GM21619 (cell line): ENCODE data around the gene GLUD1.
"Not testable (repeated sequence)": the region's sequence is repeated elsewhere in the genome, so short reads cannot be mapped to it uniquely, and the experiment has no call there.

Experiments
- ATAC-seq: cut with Tn5 transposase; IDR thresholded peaks from one replicate; pipeline ENCODE4 v1.9.1; 2021; ENCODE audit not compliant: unreplicated experiment

Gene GLUD1

DNA sequence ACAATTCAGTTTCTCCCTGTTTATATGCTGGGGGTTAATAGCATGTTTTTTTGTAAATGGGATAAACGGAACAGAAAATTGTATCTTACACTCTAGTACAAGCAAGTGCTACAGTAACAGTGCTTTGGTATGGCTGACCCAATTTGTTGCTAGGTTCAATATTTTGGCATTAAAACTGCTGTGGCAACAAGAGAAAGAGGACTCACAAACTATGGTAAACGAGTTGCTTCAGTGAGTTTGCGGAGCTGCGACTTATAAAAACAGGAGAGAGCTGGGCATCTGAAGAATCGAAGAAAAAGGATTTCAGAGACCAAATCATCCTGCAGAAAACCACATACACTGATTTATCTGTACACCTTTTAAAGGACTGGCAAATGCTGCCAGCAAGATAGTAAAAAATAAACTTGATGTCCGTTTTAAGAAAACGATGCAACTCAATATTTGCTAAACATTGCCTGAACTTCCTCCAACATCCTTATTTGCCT is 2.2 kb downstream of the GLUD1 start:
- ATAC-seq = no peak

DNA sequence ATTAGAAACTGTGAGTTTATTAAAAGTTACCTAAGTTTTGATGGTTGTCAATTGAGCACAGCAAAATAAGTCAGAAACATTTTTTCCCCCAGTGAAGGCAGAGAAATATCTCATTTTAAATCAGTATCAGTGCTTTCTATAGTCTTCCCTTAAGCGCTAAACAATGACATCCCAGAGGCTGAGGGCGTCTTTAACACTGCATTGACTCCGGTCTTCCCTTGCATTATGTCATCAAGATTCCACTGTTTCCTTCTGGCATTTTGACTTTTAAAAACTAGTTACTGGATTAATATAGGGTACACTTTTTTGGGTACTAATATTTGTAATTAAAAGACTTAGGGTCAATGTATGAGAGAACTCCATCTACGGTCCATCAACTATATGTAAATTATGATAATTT is 3.9 kb downstream of the GLUD1 start:
- ATAC-seq = no peak

DNA sequence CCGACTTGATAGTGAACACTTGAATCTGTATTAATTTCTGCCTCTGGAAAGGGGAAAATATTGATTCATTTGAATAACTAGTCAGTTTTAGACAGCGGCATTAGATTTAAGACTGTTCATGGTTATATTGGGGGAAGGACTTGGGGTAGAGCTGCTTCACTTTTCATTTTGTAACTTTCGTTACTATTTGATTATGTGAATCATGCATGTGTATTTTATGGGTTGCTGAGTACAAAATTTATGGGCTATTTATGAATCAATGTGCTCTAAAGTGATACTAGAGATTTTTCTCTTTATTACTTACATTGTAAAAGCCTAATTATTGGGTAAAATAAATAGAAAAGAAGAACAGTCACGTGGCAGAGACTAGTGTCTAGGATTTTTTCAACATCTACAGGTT is 4.9 kb downstream of the GLUD1 start:
- ATAC-seq = no peak

DNA sequence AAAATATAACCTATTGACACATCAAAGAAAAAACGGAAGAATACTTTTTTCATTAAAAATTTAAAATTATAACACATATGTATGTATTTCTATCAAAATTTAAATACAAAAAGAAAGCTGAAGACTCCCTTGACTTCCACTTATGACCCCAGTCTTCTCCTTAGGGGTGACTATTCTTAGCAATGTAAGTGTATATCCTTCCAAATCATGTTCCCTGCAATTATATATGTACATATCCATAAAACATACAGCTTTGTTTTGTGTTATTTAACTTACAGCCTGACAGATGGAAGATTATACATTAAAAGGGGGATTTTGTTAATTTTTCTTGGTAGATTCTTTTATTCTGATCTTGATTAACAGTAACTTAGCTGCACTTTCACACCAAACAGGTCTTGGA is 9.1 kb downstream of the GLUD1 start:
- ATAC-seq = no peak

DNA sequence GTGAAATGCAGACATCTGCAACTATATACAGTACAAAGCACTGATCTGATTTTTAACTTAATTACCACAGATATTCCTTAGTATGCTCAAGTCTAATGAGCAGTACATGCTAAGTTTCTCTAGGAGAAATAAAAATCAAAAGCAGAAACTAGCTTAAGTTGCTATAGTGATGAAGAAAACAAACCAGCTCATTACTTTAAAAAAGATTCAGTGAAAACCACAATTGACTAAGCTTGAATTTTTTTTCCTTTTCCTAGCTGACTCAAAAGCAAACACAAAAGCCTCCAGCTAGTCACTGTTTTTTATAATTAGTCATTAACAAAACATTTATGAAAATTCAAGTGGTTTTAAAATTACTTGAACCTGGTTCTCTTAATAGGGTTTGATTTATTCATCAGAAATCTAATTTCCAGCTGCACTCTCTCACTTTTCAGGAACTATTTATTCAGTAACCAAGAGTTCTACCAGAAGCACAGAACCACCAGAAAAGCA is 10.3 kb downstream of the GLUD1 start:
- peak; percentile 70 for ATAC-seq

GRCh38 chr10:87083576-87084290 is 10.9 kb downstream of the GLUD1 start:
- ATAC-seq = peak; percentile 30

- ATAC-seq = not testable (repeated sequence)
Observed at GRCh38 chr10:87082219-87082618, 12.4 kb downstream of the GLUD1 start.

DNA sequence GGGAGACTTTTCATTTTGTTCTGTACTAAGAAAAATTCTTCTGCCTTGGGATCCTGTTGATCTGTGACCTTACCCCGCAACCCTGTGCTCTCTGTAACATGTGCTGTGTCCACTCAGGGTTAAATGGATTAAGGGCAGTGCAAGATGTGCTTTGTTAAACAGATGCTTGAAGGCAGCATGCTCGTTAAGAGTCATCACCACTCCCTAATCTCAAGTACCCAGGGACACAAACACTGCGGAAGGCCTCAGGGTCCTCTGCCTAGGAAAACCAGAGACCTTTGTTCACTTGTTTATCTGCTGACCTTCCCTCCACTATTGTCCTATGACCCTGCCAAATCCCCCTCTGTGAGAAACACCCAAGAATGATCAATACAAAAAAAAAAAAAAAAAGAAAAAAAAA is 13.1 kb downstream of the GLUD1 start:
- not testable (repeated sequence) for ATAC-seq

DNA sequence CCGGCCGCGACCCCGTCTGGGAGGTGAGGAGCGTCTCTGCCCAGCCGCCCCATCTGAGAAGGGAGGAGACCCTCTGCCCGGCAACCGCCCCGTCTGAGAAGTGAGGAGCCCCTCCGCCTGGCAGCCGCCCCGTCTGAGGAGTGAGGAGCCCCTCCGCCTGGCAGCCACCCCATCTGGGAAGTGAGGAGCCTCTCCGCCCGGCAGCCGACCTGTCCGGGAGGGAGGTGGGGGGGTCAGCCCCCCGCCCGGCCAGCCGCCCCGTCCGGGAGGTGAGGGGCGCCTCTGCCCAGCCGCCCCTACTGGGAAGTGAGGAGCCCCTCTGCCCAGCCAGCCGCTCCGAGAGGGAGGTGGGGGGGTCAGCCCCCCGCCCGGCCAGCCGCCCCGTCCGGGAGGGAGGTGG is 14.0 kb downstream of the GLUD1 start:
- ATAC-seq = not testable (repeated sequence)

GRCh38 chr10:87079106-87079836 is 15.4 kb downstream of the GLUD1 start:
- no peak for ATAC-seq

GRCh38 chr10:87076421-87076820 is 18.2 kb downstream of the GLUD1 start:
- not testable (repeated sequence) for ATAC-seq

- ATAC-seq = no peak
Observed at GRCh38 chr10:87072449-87072848, 22.2 kb downstream of the GLUD1 start.

DNA sequence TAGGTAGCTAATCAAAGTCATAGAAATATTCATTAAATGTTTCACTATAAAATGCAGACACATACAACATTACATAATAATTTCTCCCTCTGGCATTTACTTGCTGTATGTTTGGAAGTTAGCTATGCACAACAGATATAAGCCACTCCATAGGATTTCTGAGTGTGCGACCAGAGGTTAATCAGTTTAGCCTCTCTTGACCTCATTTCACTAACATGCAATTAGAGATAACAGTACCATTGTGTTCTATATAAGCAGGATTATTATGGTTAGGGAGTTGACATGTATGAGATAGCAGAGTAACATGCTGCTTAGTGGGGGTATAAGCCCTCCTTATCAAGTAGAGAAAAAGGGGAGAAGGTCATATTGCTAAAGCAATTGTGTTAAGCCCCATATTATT is 26.4 kb downstream of the GLUD1 start:
- no peak for ATAC-seq

GRCh38 chr10:87066865-87067264 is 27.8 kb downstream of the GLUD1 start:
- ATAC-seq = no peak

- no peak for ATAC-seq
Observed at GRCh38 chr10:87066178-87066577, 28.5 kb downstream of the GLUD1 start.

DNA sequence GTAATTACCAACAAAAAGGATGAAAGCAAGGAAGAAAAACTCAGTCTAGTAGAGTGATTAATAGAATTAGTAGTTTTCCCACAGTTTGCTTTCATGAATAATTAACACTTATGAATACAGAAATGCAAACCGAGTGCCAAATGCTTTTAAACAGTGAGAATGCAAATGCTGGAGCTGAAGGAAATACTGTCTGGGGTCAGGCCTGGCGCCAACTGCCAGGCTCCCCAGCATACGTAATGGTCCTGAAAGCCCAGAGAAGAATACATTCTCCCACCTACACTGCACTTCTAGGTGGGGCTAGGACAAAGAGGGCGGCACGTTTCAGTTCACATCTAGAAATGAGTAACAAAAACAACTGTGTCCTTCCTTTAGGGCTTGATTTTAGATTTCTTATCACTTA is 30.0 kb downstream of the GLUD1 start:
- no peak for ATAC-seq

DNA sequence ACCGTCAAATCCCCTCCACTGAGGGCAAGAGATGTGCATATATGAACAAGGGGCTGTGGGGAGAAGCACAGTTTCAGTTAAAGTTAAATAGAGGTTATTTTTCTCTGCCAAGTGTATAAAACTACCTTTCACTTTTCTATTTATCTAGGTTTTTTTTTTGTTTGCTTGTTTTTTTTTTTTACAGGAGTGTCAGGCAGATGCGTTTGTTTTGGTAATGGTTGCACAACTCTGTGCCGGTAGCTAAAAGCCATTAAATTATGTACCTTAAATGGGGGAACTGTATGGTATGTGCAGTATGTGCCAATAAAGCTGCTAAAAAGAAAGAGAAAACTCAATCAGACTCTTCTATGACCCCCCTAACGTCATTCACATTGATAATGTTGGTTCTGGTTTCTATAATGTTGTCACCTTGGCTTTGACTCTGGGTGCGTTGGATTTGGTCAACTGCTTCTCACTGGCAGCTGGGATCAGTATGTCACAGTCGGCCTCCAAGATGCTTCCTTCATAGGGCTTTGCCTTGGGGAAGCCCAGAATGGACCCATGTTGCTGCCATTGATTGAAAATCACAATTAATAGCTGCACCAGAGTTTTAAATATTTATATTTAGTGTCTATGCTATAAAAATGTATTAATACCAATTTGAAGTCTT is 34.2 kb downstream of the GLUD1 start:
- no peak for ATAC-seq

- ATAC-seq = no peak
Observed at GRCh38 chr10:87059401-87059800, 35.2 kb downstream of the GLUD1 start.

DNA sequence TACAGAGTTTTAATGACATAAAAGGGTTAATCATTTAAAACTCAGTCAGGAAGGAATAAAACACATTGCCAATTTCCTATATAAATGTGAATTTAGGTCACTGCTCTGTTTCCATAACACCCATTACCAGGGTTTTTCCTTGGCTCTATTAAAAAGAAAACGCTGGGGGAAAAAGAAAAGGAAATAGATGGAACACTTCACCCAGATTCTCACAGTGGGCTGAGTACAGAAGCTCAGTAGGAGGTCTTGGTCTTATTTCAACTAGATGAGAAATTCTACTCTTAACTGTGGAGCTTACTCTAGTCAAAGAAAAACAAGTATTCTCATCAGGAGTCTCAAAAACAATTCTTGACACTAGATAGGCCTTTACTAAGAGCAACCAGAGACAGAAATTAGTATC is 36.5 kb downstream of the GLUD1 start:
- ATAC-seq = no peak

GRCh38 chr10:87054373-87055295 is 40.0 kb downstream of the GLUD1 start:
- no peak for ATAC-seq
